ENCODE results near the gene EFCAB5.
"Not testable (repeated sequence)": the region's sequence is repeated elsewhere in the genome, so short reads cannot be mapped to it uniquely, and the experiment has no call there.

EFCAB5 gene

GRCh38 chr17:30103921-30104320 lies 162.5 kb downstream of the EFCAB5 start:
- DNase-seq, result no peak

- DNase-seq, result peak; percentile 98
Measured at GRCh38 chr17:30104575-30105339, 163.3 kb downstream of the EFCAB5 start.

GRCh38 chr17:30112794-30113193 lies 171.4 kb downstream of the EFCAB5 start:
- DNase-seq, result no peak

GRCh38 chr17:30113213-30113612 lies 171.8 kb downstream of the EFCAB5 start:
- DNase-seq, result no peak

- DNase-seq, result no peak
Measured at GRCh38 chr17:30116345-30116660, 174.9 kb downstream of the EFCAB5 start.

- DNase-seq, result peak; percentile 96
Measured at GRCh38 chr17:30116661-30117551, 175.5 kb downstream of the EFCAB5 start, which contains the start of gene NSRP1. Gene NSRP1 (plus strand): TSS chr17:30116816. CDS start chr17:30116844, 28 bp downstream.

GRCh38 chr17:30117675-30118081 lies 176.2 kb downstream of the EFCAB5 start:
- DNase-seq, result no peak

GRCh38 chr17:30118635-30119034 lies 177.2 kb downstream of the EFCAB5 start:
- DNase-seq, result not testable (repeated sequence)

GRCh38 chr17:30124273-30124796 lies 182.9 kb downstream of the EFCAB5 start:
- no peak for DNase-seq

GRCh38 chr17:30130121-30130520 lies 188.7 kb downstream of the EFCAB5 start:
- no peak for DNase-seq

GRCh38 chr17:30132615-30133014 lies 191.2 kb downstream of the EFCAB5 start:
- DNase-seq, result no peak

GRCh38 chr17:30133197-30133596 lies 191.8 kb downstream of the EFCAB5 start:
- no peak for DNase-seq

GRCh38 chr17:30134551-30134950 lies 193.1 kb downstream of the EFCAB5 start:
- DNase-seq, result no peak

- no peak for DNase-seq
Measured at GRCh38 chr17:30137158-30137557, 195.7 kb downstream of the EFCAB5 start.

- not testable (repeated sequence) for DNase-seq
Measured at GRCh38 chr17:30147860-30148259, 206.4 kb downstream of the EFCAB5 start.

- DNase-seq, result no peak
Measured at GRCh38 chr17:30148376-30148775, 206.9 kb downstream of the EFCAB5 start.

- DNase-seq, result no peak
Measured at GRCh38 chr17:30151471-30151870, 210.0 kb downstream of the EFCAB5 start.

- no peak for DNase-seq
Measured at GRCh38 chr17:30153463-30153862, 212.0 kb downstream of the EFCAB5 start.

- DNase-seq, result no peak
Measured at GRCh38 chr17:30155389-30155788, 214.0 kb downstream of the EFCAB5 start.
